ENCODE measurements around the gene FANCC. TPM values are rescaled to one million over a fixed set of nuclear protein-coding genes. Genes with fewer than 3 reads are reported as not detected.

The FANCC gene
- total RNA-seq, 1 experiment from 2014 or later, result 25.3 TPM

- Histone ChIP-seq H3K36me3 (ENCODE audit: insufficient read depth, low read length, poor library complexity, severe bottlenecking) (peaks cover 3% of the 10 kb centered on the region), H3K27me3 (replicated peaks; ENCODE audit: insufficient read depth, low read depth, low read length, poor library complexity) (no peaks in the 10 kb centered on the region), H3K27ac (ENCODE audit: low read depth, low read length, poor library complexity, severe bottlenecking) (no peak overlapping the region), H3K9me3 (ENCODE audit: low read depth, low read length, poor library complexity, severe bottlenecking) (no peaks in the 10 kb centered on the region), H3K4me3 (ENCODE audit: low read depth, low read length, poor library complexity, severe bottlenecking) (no peak overlapping the region), H3K4me1 (ENCODE audit: insufficient read depth, low read length, poor library complexity, severe bottlenecking) (peaks cover 4% of the 10 kb centered on the region)
- ChIA-PET POLR2A (ENCODE audit: low non-redundant PET) (no interaction called here), CTCF (no interaction called here)
- no peak for TF ChIP-seq EZH2 (IDR thresholded peaks at IDR 0.05; ENCODE audit: borderline replicate concordance, low read depth, low read length, poor library complexity, severe bottlenecking)
- TF ChIP-seq CTCF (conservative IDR thresholded peaks at IDR 0.05; ENCODE audit: low read depth, low read length), result no peak
- DNase-seq (ENCODE audit: low spot score), result no peak
- no TSS peak for BruUV-seq (replicated peaks)
- intact Hi-C loops (cut with micrococcal nuclease; ENCODE audit: unreplicated experiment), result no loop called here
These were observed 221.7 kb downstream of the FANCC start for GRCh38 chr9:95095641-95096355.

- H3K4me3 ChIP-seq (ENCODE audit: low read depth, low read length, poor library complexity, severe bottlenecking), result no peak overlapping the region
- H3K9me3 ChIP-seq (ENCODE audit: low read depth, low read length, poor library complexity, severe bottlenecking), result no peaks in the 10 kb centered on the region
- ChIA-PET CTCF (no interaction called here), POLR2A (ENCODE audit: low non-redundant PET) (no interaction called here)
- no TSS peak for BruUV-seq (replicated peaks)
- no peaks in the 10 kb centered on the region for H3K36me3 ChIP-seq (ENCODE audit: insufficient read depth, low read length, poor library complexity, severe bottlenecking)
- H3K4me1 ChIP-seq (ENCODE audit: insufficient read depth, low read length, poor library complexity, severe bottlenecking), result peaks cover 4% of the 10 kb centered on the region
- H3K27ac ChIP-seq (ENCODE audit: low read depth, low read length, poor library complexity, severe bottlenecking), result no peak overlapping the region
- DNase-seq (ENCODE audit: low spot score), result no peak
- TF ChIP-seq EZH2 (IDR thresholded peaks at IDR 0.05; ENCODE audit: borderline replicate concordance, low read depth, low read length, poor library complexity, severe bottlenecking) (no peak), CTCF (conservative IDR thresholded peaks at IDR 0.05; ENCODE audit: low read depth, low read length) (no peak)
- no peaks in the 10 kb centered on the region for H3K27me3 ChIP-seq (replicated peaks; ENCODE audit: insufficient read depth, low read depth, low read length, poor library complexity)
- intact Hi-C loops (cut with micrococcal nuclease; ENCODE audit: unreplicated experiment), result no loop called here
These were observed 223.5 kb downstream of the FANCC start for GRCh38 chr9:95094002-95094401.

- Histone ChIP-seq H3K27me3 (replicated peaks; ENCODE audit: insufficient read depth, low read depth, low read length, poor library complexity) (no peaks in the 10 kb centered on the region), H3K27ac (ENCODE audit: low read depth, low read length, poor library complexity, severe bottlenecking) (no peak overlapping the region), H3K9me3 (ENCODE audit: low read depth, low read length, poor library complexity, severe bottlenecking) (no peaks in the 10 kb centered on the region), H3K36me3 (ENCODE audit: insufficient read depth, low read length, poor library complexity, severe bottlenecking) (no peaks in the 10 kb centered on the region), H3K4me3 (ENCODE audit: low read depth, low read length, poor library complexity, severe bottlenecking) (no peak overlapping the region), H3K4me1 (ENCODE audit: insufficient read depth, low read length, poor library complexity, severe bottlenecking) (peaks cover 4% of the 10 kb centered on the region)
- POLR2A ChIA-PET (ENCODE audit: low non-redundant PET), result no interaction called here
- DNase-seq (ENCODE audit: low spot score), result no peak
- TF ChIP-seq CTCF (conservative IDR thresholded peaks at IDR 0.05; ENCODE audit: low read depth, low read length), result no peak
- no peak for TF ChIP-seq EZH2 (IDR thresholded peaks at IDR 0.05; ENCODE audit: borderline replicate concordance, low read depth, low read length, poor library complexity, severe bottlenecking)
- CTCF ChIA-PET, result no interaction called here
- BruUV-seq (replicated peaks), result no TSS peak
- intact Hi-C loops (cut with micrococcal nuclease; ENCODE audit: unreplicated experiment), result no loop called here
These were observed 223.9 kb downstream of the FANCC start for GRCh38 chr9:95093586-95093985.
